ENCODE results near the gene TOX2. TPM values are rescaled to one million over a fixed set of nuclear protein-coding genes. Genes with fewer than 3 reads are reported as not detected.

The TOX2 gene
- total RNA-seq, 2 experiments from 2014 or later = 3.3 to 3.9 TPM

GRCh38 chr20:44053046-44053445, 138.4 kb downstream of the TOX2 start:
- Histone ChIP-seq H3K4me3 (ENCODE audit: low read length) (no peak overlapping the region), H3K36me3 (ENCODE audit: insufficient read depth, low read length) (no peaks in the 10 kb centered on the region), H3K27ac (ENCODE audit: low read depth in 1 of 2, low read length in 2 of 2) (no peak overlapping the region), H3K4me1 (ENCODE audit: insufficient read depth, low read length) (peaks cover 6% of the 10 kb centered on the region), H3K9me3 (ENCODE audit: control insufficient read depth in 1 of 2, insufficient read depth in 1 of 2, low read length in 2 of 2) (peaks cover 0 to 3% of the 10 kb centered on the region in 2 experiments), H3K27me3 (ENCODE audit: control insufficient read depth in 1 of 2, insufficient read depth in 2 of 2, low read length in 2 of 2) (no peaks in the 10 kb centered on the region)
- H3K4me3 Mint-ChIP-seq = no peak overlapping the region
- no peak for TF ChIP-seq CTCF (IDR thresholded peaks at IDR 0.05)
- intact Hi-C loops (cut with DNase I, micrococcal nuclease) = no loop called here
- H3K27me3 Mint-ChIP-seq = no peaks in the 10 kb centered on the region
- H3K4me1 Mint-ChIP-seq (ENCODE audit: low read depth) = peaks cover 16% of the 10 kb centered on the region
- ChIA-PET POLR2A (no interaction called here), CTCF (no interaction called here)
- H3K36me3 Mint-ChIP-seq (ENCODE audit: low read depth) = no peaks in the 10 kb centered on the region
- DNase-seq (no peak), ATAC-seq (ENCODE audit: poor library complexity) (no peak)
- H3K27ac Mint-ChIP-seq = no peak overlapping the region
- H3K9me3 Mint-ChIP-seq = no peaks in the 10 kb centered on the region

- Histone ChIP-seq H3K27me3 (ENCODE audit: control insufficient read depth in 1 of 2, insufficient read depth in 2 of 2, low read length in 2 of 2) (no peaks in the 10 kb centered on the region), H3K36me3 (ENCODE audit: insufficient read depth, low read length) (no peaks in the 10 kb centered on the region), H3K9me3 (ENCODE audit: control insufficient read depth in 1 of 2, insufficient read depth in 1 of 2, low read length in 2 of 2) (no peaks in the 10 kb centered on the region), H3K4me1 (ENCODE audit: insufficient read depth, low read length) (peaks cover 12% of the 10 kb centered on the region), H3K27ac (ENCODE audit: low read depth in 1 of 2, low read length in 2 of 2) (no peak overlapping the region), H3K4me3 (ENCODE audit: low read length) (no peak overlapping the region)
- DNase-seq (no peak), ATAC-seq (ENCODE audit: poor library complexity) (no peak)
- POLR2A ChIA-PET = no interaction called here
- Mint-ChIP-seq H3K9me3 (no peaks in the 10 kb centered on the region), H3K36me3 (ENCODE audit: low read depth) (no peaks in the 10 kb centered on the region), H3K27me3 (no peaks in the 10 kb centered on the region), H3K4me3 (no peak overlapping the region), H3K27ac (no peak overlapping the region), H3K4me1 (ENCODE audit: low read depth) (peaks cover 23% of the 10 kb centered on the region)
- TF ChIP-seq CTCF (IDR thresholded peaks at IDR 0.05) = no peak
- CTCF ChIA-PET = no interaction called here
- intact Hi-C loops (cut with DNase I, micrococcal nuclease) = no loop called here
These were observed 139.5 kb downstream of the TOX2 start for GRCh38 chr20:44054118-44054517.

GRCh38 chr20:44054849-44055248, 140.2 kb downstream of the TOX2 start:
- H3K9me3 ChIP-seq (ENCODE audit: control insufficient read depth in 1 of 2, insufficient read depth in 1 of 2, low read length in 2 of 2) = no peaks in the 10 kb centered on the region
- peak in 1 of 14 experiments; percentile 6 for DNase-seq
- no peak for TF ChIP-seq CTCF (IDR thresholded peaks at IDR 0.05)
- no peak overlapping the region for H3K4me3 ChIP-seq (ENCODE audit: low read length)
- H3K4me1 ChIP-seq (ENCODE audit: insufficient read depth, low read length) = peaks cover 12% of the 10 kb centered on the region
- ChIA-PET POLR2A (no interaction called here), CTCF (no interaction called here)
- H3K27ac ChIP-seq (ENCODE audit: low read depth in 1 of 2, low read length in 2 of 2) = no peak overlapping the region
- no peak for ATAC-seq (ENCODE audit: poor library complexity)
- no peaks in the 10 kb centered on the region for H3K27me3 ChIP-seq (ENCODE audit: control insufficient read depth in 1 of 2, insufficient read depth in 2 of 2, low read length in 2 of 2)
- H3K36me3 ChIP-seq (ENCODE audit: insufficient read depth, low read length) = no peaks in the 10 kb centered on the region
- Mint-ChIP-seq H3K36me3 (ENCODE audit: low read depth) (no peaks in the 10 kb centered on the region), H3K27ac (no peak overlapping the region), H3K9me3 (no peaks in the 10 kb centered on the region), H3K27me3 (no peaks in the 10 kb centered on the region), H3K4me3 (no peak overlapping the region), H3K4me1 (ENCODE audit: low read depth) (peaks cover 25% of the 10 kb centered on the region)
- intact Hi-C loops (cut with DNase I, micrococcal nuclease) = loop anchor here (5.0 kb wide), 2 partner anchors 37 to 137 kb away; no protein-coding TSS in a partner anchor
